Kidney (tissue), 14 donors: ENCODE measurements around the gene ZDHHC13. TPM values are rescaled to one million over a fixed set of nuclear protein-coding genes. Genes with fewer than 3 reads are reported as not detected.

Source experiments
- DNase-seq, 5 donors: peaks; one replicate each; pipeline ENCODE4 v3.0.0-alpha.2; 2013 to 2020
- FAIRE-seq: peaks from 2 replicates; lab custom pipeline; 2012; peaks lifted over from hg19 to GRCh38; lab: Jason Lieb, UNC
- H3K27ac ChIP-seq, 2 donors: one replicate each; pipeline ENCODE4 v1.7.0; 2013; ENCODE audit warnings: low read depth in 2 of 2, low read length in 2 of 2, inconsistent platforms in 1 of 2
- H3K27me3 ChIP-seq: one replicate; pipeline ENCODE4 v1.7.1; 2013; ENCODE audit warnings: low read length, inconsistent platforms; ENCODE audit not compliant: control insufficient read depth, insufficient read depth
- H3K36me3 ChIP-seq, 3 donors: one replicate each; pipeline versions ENCODE4 v1.7.0 to v1.7.1; 2013; ENCODE audit warnings: low read length in 3 of 3, control low read depth in 1 of 3, inconsistent platforms in 1 of 3; ENCODE audit not compliant: insufficient read depth in 3 of 3, control insufficient read depth in 2 of 3
- H3K4me1 ChIP-seq, 3 donors: one replicate each; pipeline versions ENCODE4 v1.7.0 to v1.7.1; 2013; ENCODE audit warnings: low read length in 3 of 3, inconsistent platforms in 1 of 3, low read depth in 1 of 3; ENCODE audit not compliant: control insufficient read depth in 2 of 3, insufficient read depth in 2 of 3
- H3K4me3 ChIP-seq, 3 donors: one replicate each; pipeline versions ENCODE4 v1.7.0 to v1.8.1; 2013; ENCODE audit warnings: low read length in 3 of 3, control low read depth in 1 of 3, inconsistent platforms in 1 of 3
- H3K9ac ChIP-seq, 3 donors: one replicate each; pipeline versions ENCODE4 v1.7.0 to v1.7.1; 2013; ENCODE audit warnings: low read length in 3 of 3, control low read depth in 1 of 3, inconsistent platforms in 1 of 3
- H3K9me3 ChIP-seq, 3 donors: one replicate each; pipeline versions ENCODE4 v1.7.0 to v1.7.1; 2013; ENCODE audit warnings: low read length in 3 of 3, control low read depth in 1 of 3, inconsistent platforms in 1 of 3; ENCODE audit not compliant: control insufficient read depth in 2 of 3, insufficient read depth in 1 of 3
- intact Hi-C: fragments of 100-400 bp; cut with DNase I; formaldehyde crosslinking; loops from one replicate; pipeline ENCODE4 v1.11.1; 2022
- polyA plus RNA-seq: library from polyadenylated mRNA; stranded (reverse); fragments of 350-450 nt; fragmentation: Illumina TruSeq; extraction: RNeasy Lipid Tissue Mini Kit (QIAGEN cat#74804); gene quantifications from one replicate; pipeline ENCODE4 v1.2.3, GENCODE V29; 2014; ENCODE audit warnings: low read depth, low replicate concordance; ENCODE audit not compliant: insufficient read depth
- total RNA-seq: library from RNA; stranded (reverse); fragmentation: NEBNext Ultra II Directional; extraction: Animal tissue kit (Norgen Biotek cat#: 25700); gene quantifications from one replicate; pipeline ENCODE4 v1.2.1, GENCODE V29; 2021
- TF ChIP-seq, protein P1 (sequence below): IDR thresholded peaks from 3 replicates; pipeline ENCODE4 v1.5.1; 2012; ENCODE audit warnings: mild to moderate bottlenecking, moderate library complexity, borderline replicate concordance; ENCODE audit not compliant: insufficient read depth; ENCODE audit errors: extremely low read depth
- donor health status: control.
- donor health status: control.
- donor health status: control.
- donor health status: control.
- donor health status: control.
- donor health status: DM: yes; HTN: yes; CAD: no.
- donor health status: Normal renal cell carcinoma (clear cell type).

Gene ZDHHC13
- total and polyA plus RNA-seq, 2 donors from 2014 or later, result 13.1 to 18.9 TPM

GRCh38 chr11:19087658-19088057 is 29.3 kb upstream of the ZDHHC13 start:
- Histone ChIP-seq H3K9ac (no peak overlapping the region), H3K9me3 (no peaks in the 10 kb centered on the region), H3K27ac (no peak overlapping the region), H3K27me3 (no peaks in the 10 kb centered on the region), H3K36me3 (no peaks in the 10 kb centered on the region), H3K4me1 (no peaks in the 10 kb centered on the region), H3K4me3 (no peak overlapping the region)
- TF ChIP-seq, protein P1, sequence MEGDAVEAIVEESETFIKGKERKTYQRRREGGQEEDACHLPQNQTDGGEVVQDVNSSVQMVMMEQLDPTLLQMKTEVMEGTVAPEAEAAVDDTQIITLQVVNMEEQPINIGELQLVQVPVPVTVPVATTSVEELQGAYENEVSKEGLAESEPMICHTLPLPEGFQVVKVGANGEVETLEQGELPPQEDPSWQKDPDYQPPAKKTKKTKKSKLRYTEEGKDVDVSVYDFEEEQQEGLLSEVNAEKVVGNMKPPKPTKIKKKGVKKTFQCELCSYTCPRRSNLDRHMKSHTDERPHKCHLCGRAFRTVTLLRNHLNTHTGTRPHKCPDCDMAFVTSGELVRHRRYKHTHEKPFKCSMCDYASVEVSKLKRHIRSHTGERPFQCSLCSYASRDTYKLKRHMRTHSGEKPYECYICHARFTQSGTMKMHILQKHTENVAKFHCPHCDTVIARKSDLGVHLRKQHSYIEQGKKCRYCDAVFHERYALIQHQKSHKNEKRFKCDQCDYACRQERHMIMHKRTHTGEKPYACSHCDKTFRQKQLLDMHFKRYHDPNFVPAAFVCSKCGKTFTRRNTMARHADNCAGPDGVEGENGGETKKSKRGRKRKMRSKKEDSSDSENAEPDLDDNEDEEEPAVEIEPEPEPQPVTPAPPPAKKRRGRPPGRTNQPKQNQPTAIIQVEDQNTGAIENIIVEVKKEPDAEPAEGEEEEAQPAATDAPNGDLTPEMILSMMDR, result no peak
- FAIRE-seq (no peak), DNase-seq (no peak)
- intact Hi-C loops, result no loop called here

GRCh38 chr11:19088791-19089190 is 28.2 kb upstream of the ZDHHC13 start:
- intact Hi-C loops, result no loop called here
- DNase-seq (no peak), FAIRE-seq (no peak)
- no peaks in the 10 kb centered on the region for H3K27me3 ChIP-seq
- H3K4me1 ChIP-seq, result no peaks in the 10 kb centered on the region
- H3K36me3 ChIP-seq, result no peaks in the 10 kb centered on the region
- no peak overlapping the region for H3K27ac ChIP-seq
- H3K9me3 ChIP-seq, result no peaks in the 10 kb centered on the region
- no peak overlapping the region for H3K9ac ChIP-seq
- TF ChIP-seq, protein P1, result no peak
- no peak overlapping the region for H3K4me3 ChIP-seq

- intact Hi-C loops, result no loop called here
Observed at GRCh38 chr11:19089421-19089820, 27.5 kb upstream of the ZDHHC13 start.

DNA sequence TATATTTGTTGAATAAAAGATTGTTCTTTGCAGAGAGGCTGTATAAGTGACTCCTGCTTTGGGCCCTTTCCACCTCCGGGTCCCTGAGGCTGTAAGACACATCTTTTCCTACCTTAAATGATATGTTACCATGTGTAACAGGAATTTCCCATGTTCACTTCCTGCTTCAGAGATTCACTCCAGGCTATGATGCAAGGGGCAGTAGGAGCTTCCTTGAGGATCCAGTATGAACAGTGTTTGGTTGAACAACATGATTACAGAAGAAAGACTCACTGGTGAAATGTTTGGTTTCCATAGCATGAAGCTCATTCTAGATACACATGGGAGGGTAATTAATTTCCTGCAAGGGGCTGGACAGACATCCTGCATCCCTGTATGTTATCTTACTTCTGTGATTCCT is 25.6 kb upstream of the ZDHHC13 start:
- H3K4me1 ChIP-seq, result no peaks in the 10 kb centered on the region
- H3K4me3 ChIP-seq, result no peak overlapping the region
- no peak for DNase-seq
- TF ChIP-seq, protein P1, result no peak
- no peaks in the 10 kb centered on the region for H3K27me3 ChIP-seq
- no peak overlapping the region for H3K27ac ChIP-seq
- H3K9ac ChIP-seq, result no peak overlapping the region
- intact Hi-C loops, result no loop called here
- H3K36me3 ChIP-seq, result no peaks in the 10 kb centered on the region
- FAIRE-seq, result no peak
- H3K9me3 ChIP-seq, result no peaks in the 10 kb centered on the region

More at GRCh38 chr11:19089421-19089820, 27.5 kb upstream of the ZDHHC13 start:
- Histone ChIP-seq H3K27me3 (no peaks in the 10 kb centered on the region), H3K4me1 (no peaks in the 10 kb centered on the region), H3K27ac (no peak overlapping the region), H3K4me3 (no peak overlapping the region), H3K9ac (no peak overlapping the region), H3K36me3 (no peaks in the 10 kb centered on the region), H3K9me3 (no peaks in the 10 kb centered on the region)
- FAIRE-seq, result no peak
- TF ChIP-seq, protein P1, result no peak
- DNase-seq, result no peak
